22Rv1 (cell line): Measurements from ENCODE around the gene TBC1D22B.

Source experiments
- ZFX ChIP-seq: fragments of 450-650 bp; IDR thresholded peaks from 2 replicates; pipeline ENCODE4 v1.6.1; 2017; ENCODE audit warnings: antibody characterized with exemption, borderline replicate concordance
- TF ChIP-seq, protein P1 (sequence below): fragments of 450-650 bp; IDR thresholded peaks from 2 replicates; pipeline ENCODE4 v1.5.1; 2017; ENCODE audit warnings: mild to moderate bottlenecking

DNA sequence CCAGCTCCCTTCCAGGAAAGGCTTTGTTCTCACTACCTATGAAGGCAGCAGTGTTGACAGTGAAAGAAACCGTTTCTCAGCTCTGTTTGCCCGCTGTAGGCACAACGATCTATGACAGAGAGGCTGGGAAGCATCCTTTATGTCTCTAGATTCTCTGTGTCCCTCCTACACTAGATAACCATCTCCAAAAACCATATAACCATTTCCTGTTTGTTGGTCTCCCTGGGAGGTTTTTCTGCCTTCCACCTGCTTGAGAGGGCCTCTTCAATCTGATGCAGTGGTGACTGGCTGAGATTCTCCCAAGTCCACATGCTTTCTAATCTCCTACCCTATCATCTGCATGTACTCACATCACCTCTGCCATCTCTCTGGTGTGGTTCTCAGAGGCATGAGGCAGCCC, 32.4 kb downstream of the TBC1D22B start:
- TF ChIP-seq, protein P1, sequence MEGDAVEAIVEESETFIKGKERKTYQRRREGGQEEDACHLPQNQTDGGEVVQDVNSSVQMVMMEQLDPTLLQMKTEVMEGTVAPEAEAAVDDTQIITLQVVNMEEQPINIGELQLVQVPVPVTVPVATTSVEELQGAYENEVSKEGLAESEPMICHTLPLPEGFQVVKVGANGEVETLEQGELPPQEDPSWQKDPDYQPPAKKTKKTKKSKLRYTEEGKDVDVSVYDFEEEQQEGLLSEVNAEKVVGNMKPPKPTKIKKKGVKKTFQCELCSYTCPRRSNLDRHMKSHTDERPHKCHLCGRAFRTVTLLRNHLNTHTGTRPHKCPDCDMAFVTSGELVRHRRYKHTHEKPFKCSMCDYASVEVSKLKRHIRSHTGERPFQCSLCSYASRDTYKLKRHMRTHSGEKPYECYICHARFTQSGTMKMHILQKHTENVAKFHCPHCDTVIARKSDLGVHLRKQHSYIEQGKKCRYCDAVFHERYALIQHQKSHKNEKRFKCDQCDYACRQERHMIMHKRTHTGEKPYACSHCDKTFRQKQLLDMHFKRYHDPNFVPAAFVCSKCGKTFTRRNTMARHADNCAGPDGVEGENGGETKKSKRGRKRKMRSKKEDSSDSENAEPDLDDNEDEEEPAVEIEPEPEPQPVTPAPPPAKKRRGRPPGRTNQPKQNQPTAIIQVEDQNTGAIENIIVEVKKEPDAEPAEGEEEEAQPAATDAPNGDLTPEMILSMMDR, result no peak
- TF ChIP-seq ZFX, result no peak
